Spleen (tissue), 7 donors: ENCODE data around the gene GGT7.

Experiments
- CTCF ChIP-seq, 11 experiments: fragments of 200-600 bp in 7 of 11; fragments of 450-650 bp in 4 of 11; sonication (generic) in 4 of 11; IDR thresholded peaks in 8 of 11; conservative IDR thresholded peaks in 3 of 11; 1 replicate in 7 of 11; 2 replicates in 4 of 11; pipeline versions ENCODE4 v1.4.0 to v1.8.0; 2016 to 2021; ENCODE audit warnings: antibody characterized with exemption in 11 of 11, inconsistent platforms in 4 of 11, mild to moderate bottlenecking in 1 of 11
- POLR2A ChIP-seq, 3 donors: fragments of 450-650 bp; IDR thresholded peaks; one replicate each; pipeline ENCODE4 v1.5.1; 2017; ENCODE audit warnings: antibody characterized with exemption in 3 of 3, mild to moderate bottlenecking in 1 of 3
- POLR2AphosphoS5 ChIP-seq, 3 donors: sonication (generic); formaldehyde crosslinking; IDR thresholded peaks; one replicate each; pipeline ENCODE4 v1.5.1; 2017; ENCODE audit warnings: antibody characterized with exemption in 3 of 3
- donor health status: DM: no; HTN: no; CAD: no; lungs with moderate emphysema.
- donor health status: DM: no; HTN: no; CAD: no.
- donor health status: DM: no; HTN: no; CAD: no.

DNA sequence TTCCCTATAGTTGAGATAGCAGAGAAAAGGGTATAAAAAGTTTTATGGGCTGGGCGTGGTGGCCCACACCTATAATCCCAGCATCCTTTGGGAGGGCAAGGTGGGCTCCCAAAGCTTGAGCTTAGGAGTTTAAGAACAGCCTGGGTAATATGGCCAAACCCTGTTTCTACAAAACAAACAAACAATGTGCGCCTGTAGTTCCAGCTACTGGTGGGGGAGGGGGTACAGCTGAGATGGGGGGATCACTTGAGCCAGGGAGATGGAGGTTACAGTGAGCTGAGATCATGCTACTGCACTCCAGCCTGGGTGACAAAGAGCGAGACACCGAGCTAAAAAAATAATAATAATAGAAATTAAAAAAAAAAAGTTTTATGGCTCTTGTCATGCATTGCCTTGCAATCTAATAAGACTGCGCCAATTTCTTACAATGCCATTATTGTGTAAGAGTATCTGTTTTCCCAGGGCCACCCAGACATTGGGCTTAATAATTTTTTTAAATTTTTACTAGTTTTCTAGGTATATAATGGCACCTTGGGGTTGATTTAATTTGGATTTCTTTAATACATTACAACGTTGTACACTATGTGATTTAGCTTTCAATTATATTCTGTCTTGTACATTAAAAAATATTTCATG lies 7.7 kb upstream of the GGT7 start:
- no peak for TF ChIP-seq CTCF (IDR thresholded peaks at IDR 0.05 in 8 of 11, conservative IDR thresholded peaks at IDR 0.05 in 3 of 11)
- TF ChIP-seq POLR2A (IDR thresholded peaks at IDR 0.05) = no peak
- no peak for TF ChIP-seq POLR2AphosphoS5 (IDR thresholded peaks at IDR 0.05)
